Stimulated activated CD4-positive, alpha-beta T cell treated with anti-CD3 and anti-CD28 coated beads, Interleukin-2, amount 100 ng/mL, for 24 hours (primary cell): ENCODE results near the gene PRKACB.
"Not testable (repeated sequence)": the region's sequence is repeated elsewhere in the genome, so short reads cannot be mapped to it uniquely, and the experiment has no call there.

ENCODE experiments used
- DNase-seq, 2 donors: peaks; one replicate each; pipeline ENCODE4 v3.0.0-alpha.2; 2020

PRKACB gene

DNA sequence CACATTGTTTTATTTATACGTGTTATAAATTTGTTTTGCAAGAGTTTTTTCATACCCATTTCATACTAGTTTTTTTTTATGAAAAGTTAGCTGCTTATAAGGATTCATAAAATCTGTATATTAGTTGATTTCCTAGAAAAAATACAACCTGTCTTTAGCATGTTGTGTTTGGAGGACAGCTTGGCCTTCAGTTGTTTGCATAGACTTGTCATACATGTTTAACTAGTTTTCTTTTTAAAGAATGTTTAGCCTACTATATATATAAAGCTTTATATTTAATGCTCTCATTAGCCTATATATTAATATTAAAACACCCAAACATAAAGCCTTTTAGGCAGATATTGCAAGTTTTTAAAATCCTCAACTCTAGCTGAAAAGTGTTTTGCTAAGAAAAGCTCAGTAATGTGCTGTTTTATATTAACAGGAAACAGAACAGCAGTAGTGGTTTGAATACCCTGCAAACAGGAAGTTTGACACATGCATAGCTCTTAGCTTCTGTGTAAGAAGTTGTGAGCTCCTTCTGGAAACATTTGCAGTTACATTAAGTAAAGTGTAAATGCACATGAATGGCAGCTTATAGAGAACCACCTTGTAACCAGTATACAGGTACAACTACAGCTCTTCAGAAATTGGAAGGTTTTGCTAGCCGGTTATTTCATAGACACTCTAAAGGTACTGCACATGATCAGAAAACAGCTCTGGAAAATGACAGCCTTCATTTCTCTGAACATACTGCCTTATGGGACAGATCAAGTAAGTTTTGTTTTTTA is at the start of gene PRKACB:
Gene PRKACB, plus strand, starts transcription at position 476 of the 770 bp plus-strand sequence. Its CDS starts 91 bp downstream, at position 567.
- no peak for DNase-seq

DNA sequence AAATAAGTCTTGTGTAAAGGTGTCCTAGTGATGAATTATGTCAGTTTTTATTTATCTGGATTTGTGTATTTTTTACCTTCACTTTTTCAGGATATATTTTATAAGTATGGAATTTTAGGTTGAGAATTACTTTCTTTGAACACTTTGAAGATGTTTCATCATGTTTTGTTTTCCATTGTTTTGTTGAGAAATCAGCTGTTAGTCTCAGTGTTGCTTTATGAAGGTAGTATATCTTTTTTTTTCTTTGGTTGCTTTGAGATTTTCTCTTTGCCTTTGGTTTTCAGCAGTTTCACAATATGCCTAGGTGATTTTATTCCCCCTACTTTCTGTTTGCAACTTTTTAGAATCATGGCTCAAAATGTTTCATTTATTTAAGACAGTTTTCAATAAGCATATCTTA is 48.8 kb upstream of the PRKACB start:
- no peak for DNase-seq

DNA sequence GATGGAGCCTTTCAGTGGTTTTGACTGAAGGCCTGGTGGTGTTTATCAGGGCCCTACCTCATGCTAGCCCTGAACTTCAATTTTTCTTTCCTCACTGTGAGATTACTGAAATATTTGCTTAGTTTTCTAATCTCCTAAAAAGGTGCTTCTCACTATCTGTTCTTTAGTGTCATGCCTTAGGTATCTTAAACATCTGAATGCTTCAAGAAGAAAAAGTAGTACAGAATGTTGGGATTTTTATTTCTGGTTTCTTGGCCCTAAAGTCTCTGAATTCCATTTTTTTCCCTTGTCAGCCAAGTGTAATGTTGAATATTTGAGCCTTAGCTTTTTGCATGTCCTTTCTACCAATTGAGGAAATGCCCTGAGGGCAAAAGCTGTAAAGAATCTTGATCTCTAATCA is 47.9 kb upstream of the PRKACB start:
- DNase-seq: no peak

DNA sequence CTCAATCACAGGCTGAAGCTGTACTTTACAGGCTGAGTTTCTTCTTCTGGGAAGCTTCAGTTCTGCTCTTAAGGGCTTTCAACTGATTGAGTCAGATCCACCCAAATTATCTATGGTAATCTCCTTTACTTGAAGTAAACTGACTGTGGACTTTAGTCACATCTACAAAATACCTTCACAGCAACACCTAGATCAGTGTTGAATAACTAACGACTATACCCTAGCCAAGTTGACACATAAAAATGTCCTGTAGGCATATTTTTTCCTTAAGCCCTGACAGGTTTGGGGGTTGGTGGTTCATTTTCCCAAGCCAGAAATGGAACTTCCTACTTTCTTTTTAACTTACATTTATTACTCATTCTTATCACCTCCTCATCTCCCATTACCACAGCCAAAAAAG is 42.9 kb upstream of the PRKACB start:
- DNase-seq: no peak

DNA sequence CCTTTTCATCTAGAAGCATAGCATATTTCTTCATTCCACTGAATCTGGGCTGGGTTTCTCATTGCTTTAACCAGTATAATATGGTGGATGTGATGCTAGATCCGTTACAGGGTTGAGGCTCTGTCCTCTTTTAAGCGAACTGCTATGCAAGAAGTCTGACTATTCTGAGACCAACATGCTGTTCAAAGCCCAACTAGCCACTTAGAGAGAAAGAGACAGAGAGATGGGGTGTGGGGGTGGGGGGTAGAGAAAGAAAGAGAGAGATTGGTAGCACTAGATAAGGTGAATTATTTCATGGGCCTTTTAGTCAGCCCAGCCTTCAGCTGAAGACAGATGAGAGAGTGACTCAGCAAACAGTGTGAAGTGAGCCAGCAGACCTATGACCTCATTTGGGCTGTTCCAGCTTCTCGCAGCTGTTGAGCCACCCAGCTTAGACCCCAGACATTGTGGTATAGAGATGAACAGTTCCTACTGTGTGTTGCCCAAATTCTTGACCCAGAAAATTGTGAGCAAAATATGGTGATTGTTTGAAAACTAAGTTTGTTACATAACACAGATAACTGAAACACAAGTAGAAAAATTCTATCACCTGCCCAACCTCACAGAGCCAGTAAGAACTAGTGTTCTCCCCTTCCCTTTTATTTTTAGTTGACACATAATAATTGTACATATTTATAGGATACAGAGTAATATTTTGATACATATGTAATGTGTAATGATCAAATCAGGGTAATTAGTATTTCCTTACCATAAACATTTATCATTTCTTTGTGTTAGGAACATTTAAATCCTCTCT is 40.7 kb upstream of the PRKACB start:
- no peak for DNase-seq

DNA sequence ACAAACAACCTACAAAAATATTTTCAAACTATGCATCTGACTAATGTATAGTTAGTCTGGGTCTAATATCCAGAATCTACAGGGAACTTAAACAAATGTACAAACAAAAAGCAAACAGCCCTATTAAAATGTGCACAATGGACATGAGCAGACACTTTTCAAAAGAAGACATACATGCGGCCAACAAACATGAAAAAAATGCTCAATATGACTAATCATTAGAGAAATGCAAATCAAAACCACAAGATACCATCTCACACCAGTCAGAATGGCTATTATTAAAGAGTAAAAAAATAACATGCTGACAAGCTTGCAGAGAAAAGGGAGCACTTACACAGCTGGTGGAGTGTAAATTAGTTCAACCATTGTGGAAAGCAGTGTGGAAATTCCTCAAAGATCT is 36.5 kb upstream of the PRKACB start:
- DNase-seq: not testable (repeated sequence)

DNA sequence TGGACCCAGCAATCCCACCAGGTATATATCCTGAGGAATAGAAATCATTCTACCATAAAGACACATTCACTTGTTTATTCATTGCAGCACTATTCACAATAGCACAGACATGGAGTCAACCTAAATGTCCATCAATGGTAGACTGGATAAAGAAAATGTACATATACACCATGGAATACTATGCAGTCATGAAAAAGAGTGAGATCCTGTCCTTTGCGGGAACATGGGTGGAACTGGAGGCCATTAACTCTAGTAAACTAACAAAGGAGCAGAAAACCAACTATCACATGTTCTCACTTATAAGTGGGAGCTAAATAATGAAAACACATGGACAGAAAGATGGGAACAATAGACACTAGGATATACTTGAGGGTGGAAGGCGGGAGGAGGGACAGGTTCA is 36.1 kb upstream of the PRKACB start:
- DNase-seq: no peak

DNA sequence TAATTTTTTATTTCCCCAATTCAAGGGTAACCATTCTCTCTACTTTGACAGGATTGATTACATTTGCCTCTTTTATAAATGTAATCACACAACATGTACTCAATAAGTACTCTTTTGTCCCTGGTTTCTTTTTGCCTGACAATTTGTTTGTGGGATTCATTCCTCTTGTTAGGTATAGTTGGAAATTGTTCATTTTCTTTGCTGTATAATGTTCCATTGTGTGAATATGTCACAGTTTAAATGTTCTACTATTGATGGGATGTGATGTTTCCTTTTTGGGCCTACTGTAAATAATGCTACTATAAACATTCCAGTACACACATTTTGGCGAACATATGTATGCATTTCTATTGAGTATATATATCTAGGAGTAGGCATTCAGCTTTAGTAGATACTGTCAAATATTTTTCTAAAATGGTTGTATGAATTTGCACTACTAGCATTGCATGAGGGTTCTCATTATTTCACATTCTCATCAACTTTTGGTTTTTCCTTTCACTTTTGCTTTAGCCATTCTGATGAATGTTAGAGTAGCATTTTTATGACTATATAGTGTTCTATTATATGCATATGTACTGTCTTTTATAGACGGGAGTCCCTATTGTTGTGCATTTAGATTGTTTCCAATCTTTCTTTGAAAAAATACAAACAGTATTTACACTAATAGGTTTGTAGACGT is 35.0 kb upstream of the PRKACB start:
- no peak for DNase-seq

DNA sequence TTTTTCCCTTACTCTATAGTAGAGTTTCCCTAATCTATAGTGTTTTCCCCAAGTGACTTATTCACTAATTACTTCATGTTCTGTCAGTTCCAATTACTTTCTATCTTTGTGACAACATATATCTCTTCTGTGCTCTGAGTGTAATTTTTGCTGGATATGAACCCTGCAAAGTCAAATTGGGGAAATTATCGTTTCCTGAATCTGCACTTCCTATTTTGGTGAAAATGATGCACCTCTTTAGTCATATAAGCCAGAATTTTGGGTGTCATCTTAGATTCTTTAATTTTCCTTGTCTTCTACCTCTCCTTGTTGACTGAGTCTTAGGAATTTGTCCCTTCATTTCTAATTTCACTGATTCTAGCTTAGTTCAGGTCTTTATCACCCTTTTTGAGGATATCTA is 33.4 kb upstream of the PRKACB start:
- DNase-seq: no peak

DNA sequence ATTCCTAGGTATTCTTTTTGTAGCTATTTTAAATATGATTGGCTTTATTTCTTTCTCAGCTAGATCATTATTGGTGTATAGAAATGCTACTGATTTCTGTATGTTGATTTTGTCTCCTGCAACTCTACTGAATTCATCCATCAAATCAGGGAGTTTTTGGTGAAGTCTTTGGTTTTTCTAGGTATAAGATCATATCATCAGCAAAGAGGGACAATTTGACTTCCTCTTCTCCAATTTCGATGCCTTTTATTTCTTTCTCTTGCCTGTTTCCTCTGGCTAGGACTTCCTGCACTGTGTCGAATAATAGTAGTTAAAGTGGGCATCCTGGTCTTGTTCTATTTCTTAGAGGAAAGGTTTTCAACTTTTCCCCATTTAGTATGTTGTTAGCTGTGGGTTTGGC is 27.5 kb upstream of the PRKACB start:
- DNase-seq: no peak

DNA sequence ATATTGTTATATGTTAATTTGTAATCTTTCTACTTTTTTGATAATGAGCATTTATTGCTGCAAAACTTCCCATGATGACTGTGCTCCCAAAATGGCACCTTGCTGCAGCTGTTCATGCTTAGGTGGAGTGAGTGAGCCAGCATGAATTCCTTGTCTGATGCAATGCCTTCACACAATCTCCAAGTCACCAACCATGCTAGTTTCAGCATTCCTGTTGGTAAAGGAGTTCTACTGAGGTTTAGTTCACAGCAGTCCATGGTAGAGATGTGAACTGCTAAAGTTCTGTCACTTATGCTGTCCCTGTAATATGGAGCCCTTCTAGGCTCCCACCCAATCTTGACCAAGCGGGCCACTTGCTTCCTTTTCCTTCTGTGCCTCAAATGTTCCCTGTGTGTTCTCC is 26.2 kb upstream of the PRKACB start:
- no peak for DNase-seq

DNA sequence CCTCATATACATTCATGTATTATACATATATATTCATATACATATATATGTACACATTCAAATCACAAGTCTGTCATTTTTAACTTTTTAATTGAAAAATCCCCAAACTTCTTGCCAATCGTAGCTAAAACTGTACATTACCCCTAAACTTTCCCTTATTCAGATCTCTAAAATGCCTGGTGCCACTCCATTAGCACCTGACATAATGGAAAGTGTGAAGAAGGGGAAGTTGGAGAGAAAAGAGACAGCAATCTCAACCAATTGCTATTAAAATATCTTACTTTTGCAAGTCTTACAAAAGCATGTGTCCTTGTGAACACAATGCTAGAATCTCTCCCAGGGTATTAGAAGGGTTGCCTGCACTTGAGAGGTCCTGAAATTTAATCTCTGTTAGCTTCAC is 22.7 kb upstream of the PRKACB start:
- DNase-seq: no peak

DNA sequence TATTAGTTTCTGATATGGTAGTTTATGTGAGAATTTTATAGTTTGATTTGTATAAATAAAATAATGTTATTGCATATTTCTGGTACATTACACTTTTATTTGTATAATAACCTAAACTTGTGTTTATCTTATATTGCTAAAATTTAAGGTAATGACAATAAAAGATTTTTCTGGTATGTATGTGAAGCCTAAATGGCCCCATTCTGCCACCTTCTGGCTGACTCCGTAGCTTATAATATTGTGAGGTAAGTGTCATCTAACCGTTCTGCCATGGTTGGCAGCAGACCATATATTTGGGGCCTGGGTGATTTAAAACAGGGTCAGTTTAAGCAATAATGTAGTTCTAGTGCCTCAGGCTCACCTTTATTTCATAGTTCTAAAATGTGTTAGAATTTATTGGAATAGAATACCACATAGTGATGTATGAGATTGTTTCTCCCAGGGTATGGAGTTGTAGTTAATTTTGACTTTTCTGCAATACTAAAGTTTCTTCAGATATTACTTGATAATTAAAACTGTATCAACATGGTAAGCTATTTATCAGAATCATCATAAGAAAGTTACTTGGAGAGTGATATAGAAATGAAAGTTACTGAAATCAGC is 21.2 kb upstream of the PRKACB start:
- DNase-seq: peak; percentile 48 to 60

DNA sequence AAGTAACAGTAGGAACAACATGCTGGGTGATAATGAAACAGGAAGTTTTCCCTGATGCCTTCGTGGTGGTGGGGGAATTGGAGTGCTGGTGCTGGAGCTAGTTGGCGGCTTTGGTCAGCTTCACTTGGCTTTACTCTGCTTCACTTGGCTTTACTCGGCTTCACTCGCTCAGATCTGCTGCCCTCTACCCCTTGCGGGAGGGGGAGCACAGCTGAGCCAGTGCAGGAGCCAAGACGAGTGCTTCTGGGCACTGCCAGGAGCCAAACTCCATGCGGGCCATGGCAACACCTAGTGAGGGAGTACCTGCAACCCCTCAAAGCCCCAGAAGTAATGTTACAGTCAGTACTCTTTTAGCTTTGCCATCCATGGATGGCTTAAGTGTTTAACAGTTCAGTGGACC is 10.6 kb upstream of the PRKACB start:
- DNase-seq: no peak

DNA sequence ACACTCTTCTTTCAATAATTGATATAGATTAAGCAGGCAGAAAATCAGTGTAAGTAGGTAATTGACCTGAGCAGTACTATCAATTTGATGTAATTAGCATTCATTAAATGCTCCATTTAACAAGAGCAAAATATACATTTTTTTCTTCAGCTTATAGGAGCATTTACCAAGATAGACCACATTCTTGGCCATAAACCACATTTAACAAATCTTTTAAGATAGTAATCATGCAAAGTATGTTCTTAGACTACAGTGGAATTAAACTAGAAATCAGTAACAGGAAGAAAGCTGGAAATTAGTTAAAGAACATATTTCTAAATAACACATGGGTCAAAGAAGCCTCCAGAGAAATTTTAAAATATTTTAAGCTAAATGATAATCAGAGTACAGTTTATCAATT is 8.7 kb upstream of the PRKACB start:
- DNase-seq: no peak

DNA sequence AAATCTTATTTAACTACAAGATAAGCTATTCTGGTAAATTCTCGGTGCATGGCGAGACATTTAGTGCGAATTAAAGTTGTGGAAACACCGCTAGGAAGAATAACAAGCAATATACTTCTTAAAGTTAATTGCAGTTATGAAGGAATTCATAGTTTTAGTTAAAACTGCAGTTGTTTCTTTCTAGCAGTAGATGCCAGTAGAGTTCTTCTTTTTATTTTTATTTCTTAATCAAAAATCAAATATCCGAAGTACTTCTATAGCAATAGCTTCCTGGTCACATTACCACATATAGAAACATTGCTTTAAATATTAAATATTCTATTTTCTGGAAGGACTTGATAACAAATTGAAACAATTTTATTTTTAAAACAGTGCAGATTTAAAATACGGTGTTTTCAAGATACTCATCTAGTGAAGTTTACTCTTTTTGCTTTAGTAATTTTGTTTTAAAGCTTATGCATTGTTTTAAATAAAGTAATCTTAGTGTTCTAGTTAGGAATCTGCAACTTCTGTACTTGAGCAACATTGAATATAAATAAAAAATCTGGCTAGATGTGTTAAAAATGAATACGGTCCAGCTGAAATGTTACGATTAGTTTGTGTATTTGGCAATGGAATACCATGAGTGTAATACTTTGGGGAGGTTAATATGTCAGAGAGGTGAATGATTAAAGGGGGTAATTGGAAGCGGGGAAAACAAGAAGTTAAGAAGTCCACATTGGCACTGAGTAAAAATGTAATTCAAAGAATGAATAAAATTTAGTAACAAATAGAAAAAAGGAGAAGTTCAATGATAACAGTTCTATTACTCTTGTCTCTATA is 2.7 kb upstream of the PRKACB start:
- DNase-seq: no peak

DNA sequence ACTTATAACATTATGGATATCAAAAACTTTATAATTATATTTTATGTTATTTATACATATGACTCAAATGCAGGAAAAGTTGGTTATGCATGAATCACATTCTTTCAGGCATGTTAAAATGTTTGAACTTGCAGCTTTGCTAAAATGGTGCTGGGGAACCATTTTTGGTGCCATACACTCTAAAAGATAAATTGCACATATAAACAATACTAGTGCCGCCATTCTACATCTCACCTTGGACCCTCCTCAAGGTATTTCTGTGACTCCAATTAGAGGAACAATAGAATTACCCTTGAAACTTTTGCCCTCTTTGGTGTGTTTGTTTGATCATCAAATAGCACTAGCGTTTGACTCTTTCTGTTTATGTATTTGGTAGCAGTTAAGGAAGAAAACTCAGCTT is 997 bp downstream of the PRKACB start:
- DNase-seq: no peak

DNA sequence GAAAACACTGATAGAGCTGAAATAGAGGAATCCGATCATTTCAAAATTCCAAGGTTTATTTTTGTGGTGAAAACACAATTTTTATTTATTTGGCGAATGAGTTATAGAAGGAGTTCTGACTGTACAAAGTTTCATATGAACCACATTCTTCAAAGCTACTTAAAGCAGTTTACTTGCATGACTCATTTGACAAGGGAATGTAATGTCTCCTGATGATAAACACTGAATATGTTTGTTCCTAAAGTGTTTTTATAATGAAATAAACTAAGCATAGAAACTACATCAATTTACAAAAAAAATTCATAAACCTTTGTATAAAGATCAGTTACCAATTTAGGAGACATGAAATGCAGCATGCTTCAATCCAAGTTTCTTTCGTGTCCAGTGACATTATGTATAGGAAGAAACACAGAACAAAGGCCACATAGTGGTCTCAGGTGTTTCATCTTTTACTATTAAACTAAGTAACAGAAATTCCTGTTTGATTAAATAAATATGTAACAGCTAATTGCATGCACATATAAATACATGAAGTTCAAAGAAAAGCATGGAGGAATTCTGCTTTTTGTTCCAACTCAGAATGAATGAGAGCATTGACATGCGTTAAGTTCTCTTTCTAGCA is 2.5 kb downstream of the PRKACB start:
- no peak for DNase-seq

DNA sequence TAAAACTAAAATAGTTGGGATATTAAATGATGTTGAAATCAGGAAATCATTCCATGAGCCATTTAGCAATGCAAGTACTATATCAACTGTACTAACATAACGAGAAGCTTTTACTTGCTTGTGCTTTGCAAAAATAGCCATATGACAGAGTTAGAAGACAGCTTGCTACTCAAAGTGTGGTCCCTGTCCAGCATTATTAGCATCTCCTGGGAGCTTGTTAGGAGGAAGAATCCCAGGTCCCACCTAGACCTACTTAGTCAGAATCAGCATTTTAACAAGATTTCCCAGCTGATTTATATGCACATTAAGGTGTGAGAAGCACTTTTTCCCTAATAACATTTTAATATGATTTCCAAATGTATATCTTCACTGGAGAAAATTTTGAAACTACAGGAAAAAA is 4.7 kb downstream of the PRKACB start:
- DNase-seq: no peak

DNA sequence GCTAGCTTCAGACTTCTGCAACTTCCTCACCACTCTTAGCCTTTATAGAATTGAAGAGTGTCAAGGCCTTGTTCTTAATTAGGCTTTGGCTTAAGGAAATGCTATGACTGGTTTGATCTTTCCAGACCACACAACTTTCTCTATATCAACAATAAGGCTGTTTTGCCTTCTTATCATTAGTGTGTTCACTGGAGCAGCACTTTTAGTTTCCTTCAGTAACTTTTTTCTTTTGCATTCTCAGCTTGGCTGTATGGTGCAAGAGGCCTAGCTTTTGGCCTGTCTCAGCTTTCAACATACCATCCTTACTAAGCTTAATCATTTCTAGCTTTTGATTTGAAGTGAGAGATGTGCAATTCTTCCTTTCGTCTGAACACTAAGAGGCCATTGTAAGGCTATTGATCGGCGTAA is 8.6 kb downstream of the PRKACB start:
- DNase-seq: no peak

DNA sequence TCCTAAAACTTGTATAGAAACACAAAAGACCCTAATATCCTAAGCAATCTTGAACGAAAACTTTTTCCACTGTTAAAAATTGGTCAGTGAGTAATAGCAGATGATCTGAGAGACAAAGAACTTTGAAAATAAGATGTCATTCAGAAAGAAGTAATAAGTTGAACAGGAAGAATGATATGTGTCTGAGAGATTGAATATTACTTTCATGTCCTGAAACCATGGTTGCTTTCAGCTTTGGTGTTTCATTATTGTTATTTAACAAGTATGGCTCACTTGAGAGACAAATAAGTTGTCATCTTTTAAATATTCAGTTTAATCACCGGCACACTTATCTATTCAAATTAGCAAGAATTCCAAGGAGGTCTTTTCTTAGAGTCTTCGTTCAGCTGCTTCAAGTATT is 11.4 kb downstream of the PRKACB start:
- no peak for DNase-seq

DNA sequence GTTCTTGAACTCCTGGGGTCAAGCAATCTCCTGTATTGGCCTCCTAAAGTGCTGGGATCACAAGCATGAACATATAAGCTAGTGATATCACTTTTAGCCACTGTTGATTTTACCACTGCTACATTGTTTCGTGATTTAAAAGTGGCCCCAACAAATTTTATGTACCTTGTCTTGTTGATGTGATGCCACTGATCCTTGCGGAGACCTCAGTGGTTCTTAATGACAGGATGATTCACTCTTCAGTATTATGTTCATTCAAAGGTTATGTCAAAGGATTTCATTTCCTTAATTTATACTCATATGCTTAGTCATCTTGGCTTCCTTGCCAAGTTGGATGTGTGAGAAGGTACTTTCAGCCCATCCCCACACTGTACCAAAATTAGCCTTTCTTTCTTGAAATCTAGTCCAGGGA is 12.1 kb downstream of the PRKACB start:
- DNase-seq: no peak
